Mucosa of stomach (tissue), 1 donor: ENCODE results near the gene REN.

Experiments used
- H3K27me3 ChIP-seq: one replicate; pipeline ENCODE4 v1.7.0; 2013; ENCODE audit warnings: mild to moderate bottlenecking, low read length; ENCODE audit not compliant: control insufficient read depth, insufficient read depth
- H3K36me3 ChIP-seq: one replicate; pipeline ENCODE4 v1.7.0; 2013; ENCODE audit warnings: low read length; ENCODE audit not compliant: control insufficient read depth, insufficient read depth
- H3K4me1 ChIP-seq: one replicate; pipeline ENCODE4 v1.7.0; 2013; ENCODE audit warnings: mild to moderate bottlenecking, low read length; ENCODE audit not compliant: control insufficient read depth, insufficient read depth
- H3K4me3 ChIP-seq: one replicate; pipeline ENCODE4 v1.7.0; 2013; ENCODE audit warnings: low read length
- H3K9ac ChIP-seq: one replicate; pipeline ENCODE4 v1.7.0; 2013; ENCODE audit warnings: mild to moderate bottlenecking, low read length, moderate library complexity
- H3K9me3 ChIP-seq: one replicate; pipeline ENCODE4 v1.7.0; 2013; ENCODE audit warnings: mild to moderate bottlenecking, low read length, moderate library complexity; ENCODE audit not compliant: control insufficient read depth
- donor health status: Pancreatic carcinoma.

REN gene

GRCh38 chr1:204167730-204168129 lies 1.6 kb upstream of the REN start:
- no peaks in the 10 kb centered on the region for H3K36me3 ChIP-seq
- H3K9ac ChIP-seq, result no peak overlapping the region
- peaks cover 5% of the 10 kb centered on the region for H3K9me3 ChIP-seq
- H3K4me1 ChIP-seq, result peaks cover 2% of the 10 kb centered on the region
- no peaks in the 10 kb centered on the region for H3K27me3 ChIP-seq
- H3K4me3 ChIP-seq, result no peak overlapping the region

- Histone ChIP-seq H3K9me3 (no peaks in the 10 kb centered on the region), H3K4me3 (no peak overlapping the region), H3K4me1 (peaks cover 9% of the 10 kb centered on the region), H3K36me3 (no peaks in the 10 kb centered on the region), H3K27me3 (peaks cover 7% of the 10 kb centered on the region), H3K9ac (no peak overlapping the region)
These were observed 3.6 kb downstream of the REN start for GRCh38 chr1:204162494-204163074.

- H3K36me3 ChIP-seq, result no peaks in the 10 kb centered on the region
- peaks cover 7% of the 10 kb centered on the region for H3K27me3 ChIP-seq
- H3K4me3 ChIP-seq, result no peak overlapping the region
- H3K4me1 ChIP-seq, result peaks cover 9% of the 10 kb centered on the region
- no peak overlapping the region for H3K9ac ChIP-seq
- no peaks in the 10 kb centered on the region for H3K9me3 ChIP-seq
These were observed 4.3 kb downstream of the REN start for GRCh38 chr1:204161609-204162493.

- H3K4me1 ChIP-seq, result peaks cover 9% of the 10 kb centered on the region
- no peak overlapping the region for H3K4me3 ChIP-seq
- no peak overlapping the region for H3K9ac ChIP-seq
- H3K27me3 ChIP-seq, result peaks cover 10% of the 10 kb centered on the region
- no peaks in the 10 kb centered on the region for H3K9me3 ChIP-seq
- H3K36me3 ChIP-seq, result no peaks in the 10 kb centered on the region
These were observed 8.2 kb downstream of the REN start for GRCh38 chr1:204157962-204158361.

GRCh38 chr1:204155881-204156280 lies 10.3 kb downstream of the REN start:
- Histone ChIP-seq H3K27me3 (peaks cover 17% of the 10 kb centered on the region), H3K9ac (no peak overlapping the region)

GRCh38 chr1:204154568-204155255 lies 11.4 kb downstream of the REN start:
- Histone ChIP-seq H3K4me3 (no peak overlapping the region), H3K27me3 (peaks cover 17% of the 10 kb centered on the region), H3K9me3 (no peaks in the 10 kb centered on the region), H3K9ac (no peak overlapping the region), H3K36me3 (no peaks in the 10 kb centered on the region), H3K4me1 (no peaks in the 10 kb centered on the region)

More at GRCh38 chr1:204155881-204156280, 10.3 kb downstream of the REN start:
- H3K36me3 ChIP-seq, result no peaks in the 10 kb centered on the region
- no peaks in the 10 kb centered on the region for H3K9me3 ChIP-seq
- no peak overlapping the region for H3K4me3 ChIP-seq
- H3K4me1 ChIP-seq, result no peaks in the 10 kb centered on the region

- H3K9me3 ChIP-seq, result no peaks in the 10 kb centered on the region
- H3K4me3 ChIP-seq, result no peak overlapping the region
- H3K27me3 ChIP-seq, result peaks cover 17% of the 10 kb centered on the region
- H3K9ac ChIP-seq, result no peak overlapping the region
- H3K36me3 ChIP-seq, result no peaks in the 10 kb centered on the region
- no peaks in the 10 kb centered on the region for H3K4me1 ChIP-seq
These were observed 12.5 kb downstream of the REN start for GRCh38 chr1:204153667-204154066.

- H3K9ac ChIP-seq, result peak overlapping the region; percentile 50
- H3K27me3 ChIP-seq, result peaks cover 17% of the 10 kb centered on the region
- no peak overlapping the region for H3K4me3 ChIP-seq
- no peaks in the 10 kb centered on the region for H3K4me1 ChIP-seq
- H3K9me3 ChIP-seq, result no peaks in the 10 kb centered on the region
- no peaks in the 10 kb centered on the region for H3K36me3 ChIP-seq
These were observed 13.7 kb downstream of the REN start for GRCh38 chr1:204152310-204153044.

- Histone ChIP-seq H3K27me3 (peaks cover 17% of the 10 kb centered on the region), H3K9ac (peak within 1 kb of the TSS; percentile 50), H3K4me1 (no peaks in the 10 kb centered on the region), H3K4me3 (no peak within 1 kb of the TSS), H3K36me3 (no peaks in the 10 kb centered on the region), H3K9me3 (no peaks in the 10 kb centered on the region)
These were observed 14.4 kb downstream of the REN start, which contains the start of gene ETNK2 for GRCh38 chr1:204151552-204152309. Gene ETNK2, minus strand, starts transcription at chr1:204152044. Its CDS starts 192 bp downstream, at chr1:204151852.

GRCh38 chr1:204150702-204151551 lies 15.2 kb downstream of the REN start:
- Histone ChIP-seq H3K9ac (no peak overlapping the region), H3K4me3 (no peak overlapping the region), H3K4me1 (no peaks in the 10 kb centered on the region), H3K9me3 (no peaks in the 10 kb centered on the region), H3K36me3 (no peaks in the 10 kb centered on the region), H3K27me3 (peaks cover 17% of the 10 kb centered on the region)
